ENCODE data around the gene PIGX. TPM values are rescaled to one million over a fixed set of nuclear protein-coding genes. Genes with fewer than 3 reads are reported as not detected.
A peak's percentile ranks its signal among the peaks of the same experiment; 100 is the strongest.

Gene PIGX
- 10 to 100 TPM; 40.9 to 45.4 TPM for total RNA-seq

DNA sequence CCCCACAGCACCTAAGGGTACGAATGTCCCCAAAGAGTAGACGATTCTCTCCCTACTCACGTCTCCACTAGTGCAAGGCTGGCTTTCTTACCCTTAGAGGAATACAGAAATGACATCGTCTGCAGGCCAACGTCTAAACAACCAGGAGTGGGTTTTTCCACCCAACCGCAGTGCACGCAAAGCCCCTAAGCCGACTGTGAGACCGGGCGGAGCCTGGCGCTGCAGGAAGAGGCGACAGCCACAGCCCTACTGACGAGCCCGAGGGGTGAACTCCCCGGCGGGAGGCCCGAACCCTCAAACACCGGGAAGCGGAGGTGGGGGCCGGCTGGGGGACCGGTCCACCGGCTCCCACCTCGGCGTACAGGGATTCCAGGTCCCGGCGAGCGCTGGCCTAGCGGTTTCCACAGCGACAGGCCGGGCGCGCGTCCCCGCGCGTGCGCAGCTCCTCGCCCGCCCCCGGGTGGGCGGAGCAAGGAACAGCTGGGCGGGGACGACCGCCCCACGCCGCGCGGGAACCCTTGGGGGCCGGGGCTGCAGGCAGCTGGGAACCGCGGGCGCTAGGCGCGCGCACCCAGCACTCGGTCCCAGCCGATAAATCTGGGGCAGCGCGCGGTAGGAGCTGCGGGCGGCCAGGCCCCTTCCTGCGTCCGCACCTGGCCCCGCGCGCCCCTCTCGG, at the start of gene PIGX, which contains the start of gene CEP19:
TSS of gene PIGX (plus strand) at position 540 of the 676 bp plus-strand sequence.
TSS of gene CEP19 (minus strand) at position 413 of the 676 bp plus-strand sequence. CDS start 3,593 bp downstream, outside the sequence.
- peak within 1 kb of the TSS; percentile 82 for H3K4me3 Mint-ChIP-seq
- no peaks in the 10 kb centered on the region for H3K27me3 Mint-ChIP-seq
- H3K36me3 Mint-ChIP-seq (ENCODE audit: low read depth), result peaks cover 8% of the 10 kb centered on the region
- CTCF ChIA-PET, result interaction anchor here (0.7 to 1.1 kb wide), 4 partner anchors 62 to 239 kb away, joined by 3 read pairs; no protein-coding TSS in a partner anchor
- H3K27ac Mint-ChIP-seq, result peak within 1 kb of the TSS; percentile 99
- no peaks in the 10 kb centered on the region for H3K9me3 Mint-ChIP-seq
- POLR2A ChIA-PET, result interaction anchor here (0.7 kb wide), 1 partner anchor 28 kb away, joined by 6 read pairs; the partner anchor contains the start of gene PAK2
- peaks cover 38% of the 10 kb centered on the region for H3K4me1 Mint-ChIP-seq
- peak; percentile 90 for DNase-seq

GRCh38 chr3:196662711-196663571, 49.2 kb upstream of the PIGX start:
- POLR2A ChIA-PET, result no interaction called here
- no peak overlapping the region for H3K4me3 Mint-ChIP-seq
- no peak overlapping the region for H3K27ac Mint-ChIP-seq
- DNase-seq, result no peak
- CTCF ChIA-PET, result interaction anchor here (0.6 to 1.0 kb wide), 3 partner anchors 12 to 24 kb away, joined by 3 to 4 read pairs (median 3); partner anchors contain the start of gene NRROS
- no peaks in the 10 kb centered on the region for H3K27me3 Mint-ChIP-seq
- no peaks in the 10 kb centered on the region for H3K9me3 Mint-ChIP-seq
- H3K4me1 Mint-ChIP-seq, result peaks cover 5% of the 10 kb centered on the region
- peaks cover 30% of the 10 kb centered on the region for H3K36me3 Mint-ChIP-seq (ENCODE audit: low read depth)

- POLR2A ChIA-PET, result no interaction called here
- no peak for DNase-seq
- no peaks in the 10 kb centered on the region for H3K27me3 Mint-ChIP-seq
- H3K36me3 Mint-ChIP-seq (ENCODE audit: low read depth), result peaks cover 8% of the 10 kb centered on the region
- CTCF ChIA-PET, result interaction anchor here (1.6 kb wide), 1 partner anchor 11 kb away, joined by 5 read pairs; no protein-coding TSS in a partner anchor
- no peaks in the 10 kb centered on the region for H3K9me3 Mint-ChIP-seq
- no peak overlapping the region for H3K27ac Mint-ChIP-seq
- H3K4me1 Mint-ChIP-seq, result peaks cover 20% of the 10 kb centered on the region
- H3K4me3 Mint-ChIP-seq, result no peak overlapping the region
These were observed 45.9 kb upstream of the PIGX start for GRCh38 chr3:196666001-196666867.

GRCh38 chr3:196667056-196667825, 44.9 kb upstream of the PIGX start:
- peaks cover 3% of the 10 kb centered on the region for H3K36me3 Mint-ChIP-seq (ENCODE audit: low read depth)
- peaks cover 27% of the 10 kb centered on the region for H3K4me1 Mint-ChIP-seq
- CTCF ChIA-PET, result interaction anchor here (1.0 kb wide), 1 partner anchor 20 kb away, joined by 3 read pairs; no protein-coding TSS in a partner anchor
- no peak overlapping the region for H3K27ac Mint-ChIP-seq
- H3K27me3 Mint-ChIP-seq, result no peaks in the 10 kb centered on the region
- POLR2A ChIA-PET, result no interaction called here
- no peak for DNase-seq
- H3K4me3 Mint-ChIP-seq, result no peak overlapping the region
- no peaks in the 10 kb centered on the region for H3K9me3 Mint-ChIP-seq

DNA sequence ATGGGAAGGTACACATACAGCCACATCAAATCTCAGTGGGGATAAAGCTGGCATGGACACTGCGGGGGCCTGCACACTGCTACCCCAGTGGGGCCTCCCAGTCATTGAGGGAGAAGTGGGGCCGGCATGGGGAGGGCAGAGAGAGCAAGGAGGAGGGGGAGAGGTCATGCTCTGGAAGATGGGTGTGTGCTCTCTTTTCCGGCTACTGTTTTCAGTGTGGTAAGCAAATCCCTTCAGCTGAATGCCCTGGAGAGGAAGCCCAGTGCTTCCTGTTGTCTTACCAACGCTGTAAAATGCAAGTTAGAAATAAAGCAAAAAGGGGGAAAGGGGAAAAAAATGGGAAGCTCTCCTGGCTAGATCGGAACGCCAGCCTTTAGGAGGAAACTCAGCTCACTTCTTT, 41.8 kb upstream of the PIGX start:
- H3K9me3 Mint-ChIP-seq, result no peaks in the 10 kb centered on the region
- H3K27ac Mint-ChIP-seq, result peak overlapping the region; percentile 78
- H3K4me1 Mint-ChIP-seq, result peaks cover 30% of the 10 kb centered on the region
- ChIA-PET POLR2A (interaction anchor here (0.6 kb wide), 1 partner anchor 38 kb away, joined by 3 read pairs; no protein-coding TSS in a partner anchor), CTCF (interaction anchor here (0.8 to 1.3 kb wide), 4 partner anchors 15 to 142 kb away, joined by 3 to 5 read pairs (median 4); no protein-coding TSS in a partner anchor)
- no peaks in the 10 kb centered on the region for H3K27me3 Mint-ChIP-seq
- no peak for DNase-seq
- peak overlapping the region; percentile 17 for H3K4me3 Mint-ChIP-seq
- H3K36me3 Mint-ChIP-seq (ENCODE audit: low read depth), result peaks cover 3% of the 10 kb centered on the region

GRCh38 chr3:196673632-196674031, 38.5 kb upstream of the PIGX start:
- H3K4me1 Mint-ChIP-seq, result peaks cover 42% of the 10 kb centered on the region
- no peaks in the 10 kb centered on the region for H3K27me3 Mint-ChIP-seq
- H3K9me3 Mint-ChIP-seq, result no peaks in the 10 kb centered on the region
- no peak overlapping the region for H3K4me3 Mint-ChIP-seq
- ChIA-PET POLR2A (no interaction called here), CTCF (no interaction called here)
- DNase-seq, result no peak
- H3K27ac Mint-ChIP-seq, result peak overlapping the region; percentile 9
- peaks cover 3% of the 10 kb centered on the region for H3K36me3 Mint-ChIP-seq (ENCODE audit: low read depth)

GRCh38 chr3:196677353-196677752, 34.8 kb upstream of the PIGX start:
- Mint-ChIP-seq H3K4me3 (no peak overlapping the region), H3K27me3 (peaks cover 2% of the 10 kb centered on the region), H3K27ac (peak overlapping the region; percentile 32), H3K36me3 (ENCODE audit: low read depth) (peaks cover 9% of the 10 kb centered on the region), H3K4me1 (peaks cover 22% of the 10 kb centered on the region), H3K9me3 (peaks cover 2% of the 10 kb centered on the region)
- ChIA-PET POLR2A (no interaction called here), CTCF (interaction anchor here (1.2 to 2.3 kb wide), 6 partner anchors 8 to 149 kb away, joined by 3 to 11 read pairs (median 4); no protein-coding TSS in a partner anchor)
- DNase-seq, result no peak

- POLR2A ChIA-PET, result no interaction called here
- Mint-ChIP-seq H3K9me3 (peaks cover 4% of the 10 kb centered on the region), H3K4me3 (no peak overlapping the region), H3K27ac (no peak overlapping the region), H3K36me3 (ENCODE audit: low read depth) (peaks cover 12% of the 10 kb centered on the region), H3K27me3 (peaks cover 2% of the 10 kb centered on the region), H3K4me1 (peaks cover 22% of the 10 kb centered on the region)
- CTCF ChIA-PET, result interaction anchor here (1.3 to 2.3 kb wide), 5 partner anchors 12 to 149 kb away, joined by 3 to 11 read pairs (median 4); no protein-coding TSS in a partner anchor
- DNase-seq, result no peak
These were observed 34.2 kb upstream of the PIGX start for GRCh38 chr3:196677931-196678330.

DNA sequence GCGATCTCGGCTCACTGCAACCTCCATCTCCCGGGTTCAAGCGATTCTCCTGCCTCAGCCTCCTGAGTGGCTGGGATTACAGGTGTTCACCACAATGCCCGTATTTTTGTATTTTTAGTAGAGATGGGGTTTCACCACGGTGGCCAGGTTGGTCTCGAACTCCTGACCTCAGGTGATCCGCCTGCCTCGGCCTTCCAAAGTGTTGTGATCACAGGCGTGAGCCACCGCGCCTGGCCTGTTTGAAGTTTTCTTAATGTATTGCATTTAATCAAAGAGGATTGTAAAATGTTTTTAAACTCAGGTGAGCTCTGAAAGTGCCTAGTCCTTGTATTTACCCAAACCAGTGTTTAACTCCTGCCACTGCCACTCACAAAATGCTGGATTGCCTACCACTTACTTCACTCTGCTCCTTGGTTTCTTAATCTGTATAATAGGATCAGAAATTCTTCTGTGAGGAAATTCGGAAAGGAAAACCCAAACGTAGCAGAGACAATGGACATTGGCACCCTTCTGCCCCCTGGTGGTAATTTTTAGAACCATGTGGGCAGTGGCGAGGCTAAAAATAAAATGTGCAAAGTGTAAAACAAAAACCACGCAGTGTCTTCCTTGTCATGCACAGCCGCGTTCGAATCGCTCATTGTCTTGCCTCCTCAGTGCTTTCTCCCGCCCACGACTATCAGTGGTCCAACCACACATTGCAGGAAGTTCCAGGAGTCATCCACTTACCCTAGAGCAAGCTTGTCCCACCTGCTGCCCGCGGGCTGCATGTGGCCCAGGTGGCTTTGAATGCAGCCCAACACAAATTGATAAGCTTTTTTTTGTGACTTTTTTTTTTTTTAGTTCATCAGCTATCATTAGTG, 27.4 kb upstream of the PIGX start:
- Mint-ChIP-seq H3K27ac (peak overlapping the region; percentile 38), H3K36me3 (ENCODE audit: low read depth) (peaks cover 13% of the 10 kb centered on the region), H3K4me3 (peak overlapping the region; percentile 10), H3K4me1 (peaks cover 21% of the 10 kb centered on the region), H3K9me3 (peaks cover 6% of the 10 kb centered on the region), H3K27me3 (peaks cover 2% of the 10 kb centered on the region)
- CTCF ChIA-PET, result interaction anchor here (0.5 to 4.6 kb wide), 17 partner anchors 8 to 771 kb away, joined by 3 to 40 read pairs (median 4); partner anchors contain the start of gene NRROS
- DNase-seq, result peak; percentile 72
- POLR2A ChIA-PET, result interaction anchor here (1.0 kb wide), 1 partner anchor 75 kb away, joined by 3 read pairs; no protein-coding TSS in a partner anchor

DNA sequence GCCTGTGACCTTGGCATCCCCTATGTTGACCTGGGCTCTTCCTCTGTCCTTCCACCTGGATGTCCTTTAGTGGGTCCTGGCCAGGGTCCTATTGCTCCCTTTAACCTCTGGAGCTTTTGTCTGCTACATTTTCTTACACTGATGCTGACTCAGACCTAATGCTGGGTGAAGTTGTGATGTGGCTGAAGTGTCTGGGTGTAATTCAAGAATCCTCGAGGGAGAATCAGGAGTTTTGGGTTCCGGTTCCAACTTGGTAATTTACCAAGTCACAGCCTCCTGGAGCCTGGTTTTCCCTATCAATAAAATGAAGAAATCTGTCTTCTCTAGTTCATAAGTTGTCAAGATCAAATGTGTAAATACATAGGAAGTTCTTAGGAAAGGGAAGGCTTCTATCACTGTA, 25.7 kb upstream of the PIGX start:
- Mint-ChIP-seq H3K4me1 (peaks cover 21% of the 10 kb centered on the region), H3K4me3 (no peak overlapping the region), H3K9me3 (peaks cover 6% of the 10 kb centered on the region), H3K27ac (no peak overlapping the region), H3K27me3 (no peaks in the 10 kb centered on the region), H3K36me3 (ENCODE audit: low read depth) (peaks cover 13% of the 10 kb centered on the region)
- ChIA-PET POLR2A (no interaction called here), CTCF (interaction anchor here (0.6 to 4.6 kb wide), 5 partner anchors 18 to 158 kb away, joined by 3 to 40 read pairs (median 4); no protein-coding TSS in a partner anchor)
- DNase-seq, result no peak
